Measurements from ENCODE around the gene GOLGA8J.
"Not testable (repeated sequence)": the region's sequence is repeated elsewhere in the genome, so short reads cannot be mapped to it uniquely, and the experiment has no call there.

The GOLGA8J gene

DNA sequence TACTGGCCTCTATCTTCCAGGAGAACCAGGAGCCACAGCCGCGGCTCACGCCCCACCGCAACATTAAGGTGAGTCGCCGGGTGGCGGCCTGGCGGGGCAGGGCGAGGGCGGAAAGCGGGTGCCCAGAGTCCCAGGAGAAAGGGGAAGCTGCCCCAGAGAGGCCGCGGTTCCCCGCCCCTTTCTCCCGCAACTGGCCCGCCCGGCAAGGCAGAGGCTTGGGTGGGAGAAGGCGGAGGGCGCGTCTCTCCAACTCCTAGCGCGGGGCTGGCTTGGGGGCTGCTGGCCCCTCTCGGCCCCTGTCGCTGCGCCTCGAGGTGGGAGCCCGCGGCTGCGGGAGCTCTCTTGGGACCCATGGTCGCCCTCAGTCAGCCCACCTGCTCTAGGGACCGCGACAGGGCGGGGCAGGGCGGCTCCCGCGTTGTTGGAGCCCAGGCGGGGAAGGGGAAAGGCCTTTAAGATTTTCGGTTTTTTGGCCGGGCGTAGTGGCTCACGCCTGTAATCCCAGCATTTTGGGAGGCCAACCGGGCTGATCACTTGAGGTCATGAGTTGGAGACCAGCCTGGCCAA is 21.3 kb downstream of the GOLGA8J start:
- ATAC-seq (replicated peaks; ENCODE audit: extremely low read depth, poor library complexity, severe bottlenecking), result peak; percentile 52
- not testable (repeated sequence) for H3K27ac Mint-ChIP-seq (ENCODE audit: low read depth); H3K27me3 Mint-ChIP-seq; H3K4me3 Mint-ChIP-seq; H3K4me1 Mint-ChIP-seq; H3K36me3 Mint-ChIP-seq (ENCODE audit: insufficient read depth); H3K9me3 Mint-ChIP-seq; DNase-seq (ENCODE audit: low spot score in 2 of 2)

DNA sequence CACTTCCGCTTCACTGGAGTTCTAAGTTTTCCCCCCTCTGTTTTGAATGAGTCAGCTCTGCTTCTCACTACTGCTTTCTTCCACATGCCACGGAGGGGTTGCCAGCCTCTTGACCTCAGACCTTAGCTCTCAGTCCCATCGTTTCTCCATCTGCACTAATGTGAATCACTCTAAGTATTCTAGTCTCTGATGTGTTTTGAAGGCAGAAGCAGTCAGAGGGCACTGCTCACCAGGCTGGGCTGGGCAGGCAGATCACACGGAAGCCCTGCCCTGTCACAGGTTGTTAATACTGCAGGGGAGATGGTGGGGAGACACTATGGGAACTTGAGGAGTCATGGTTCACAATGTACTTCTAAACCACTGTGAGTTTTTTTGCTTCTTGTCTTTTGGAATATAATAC is 27.8 kb downstream of the GOLGA8J start:
- not testable (repeated sequence) for DNase-seq (ENCODE audit: low spot score in 2 of 2); ATAC-seq (replicated peaks; ENCODE audit: extremely low read depth, poor library complexity, severe bottlenecking)

DNA sequence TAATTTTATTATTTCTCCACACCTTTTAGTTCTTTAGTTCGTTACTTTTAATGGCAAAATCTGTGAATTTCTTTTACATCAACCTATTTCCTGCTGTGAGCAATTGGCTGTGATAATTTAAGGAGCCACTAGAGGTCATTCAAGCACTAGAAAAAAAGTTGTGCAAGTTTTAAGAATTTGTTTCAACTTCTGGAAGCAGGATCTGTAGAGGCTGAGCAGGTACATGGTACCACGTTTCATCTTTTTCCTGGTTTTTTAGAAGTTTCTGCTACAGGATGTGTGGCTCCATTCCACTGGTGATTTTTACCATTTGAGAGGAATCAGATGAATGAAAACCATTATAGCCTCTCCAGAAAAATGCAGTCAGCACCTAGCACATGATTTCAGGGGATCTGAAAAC is 47.3 kb downstream of the GOLGA8J start:
- not testable (repeated sequence) for H3K36me3 Mint-ChIP-seq (ENCODE audit: insufficient read depth); H3K4me3 Mint-ChIP-seq; ATAC-seq (replicated peaks; ENCODE audit: extremely low read depth, poor library complexity, severe bottlenecking); H3K27ac Mint-ChIP-seq (ENCODE audit: low read depth); H3K9me3 Mint-ChIP-seq; DNase-seq (ENCODE audit: low spot score in 2 of 2); H3K4me1 Mint-ChIP-seq; H3K27me3 Mint-ChIP-seq

More for the DNA sequence above, 27.8 kb downstream of the GOLGA8J start:
- H3K27me3 Mint-ChIP-seq; H3K4me3 Mint-ChIP-seq; H3K36me3 Mint-ChIP-seq (ENCODE audit: insufficient read depth); H3K4me1 Mint-ChIP-seq; H3K27ac Mint-ChIP-seq (ENCODE audit: low read depth); H3K9me3 Mint-ChIP-seq: not testable (repeated sequence)

DNA sequence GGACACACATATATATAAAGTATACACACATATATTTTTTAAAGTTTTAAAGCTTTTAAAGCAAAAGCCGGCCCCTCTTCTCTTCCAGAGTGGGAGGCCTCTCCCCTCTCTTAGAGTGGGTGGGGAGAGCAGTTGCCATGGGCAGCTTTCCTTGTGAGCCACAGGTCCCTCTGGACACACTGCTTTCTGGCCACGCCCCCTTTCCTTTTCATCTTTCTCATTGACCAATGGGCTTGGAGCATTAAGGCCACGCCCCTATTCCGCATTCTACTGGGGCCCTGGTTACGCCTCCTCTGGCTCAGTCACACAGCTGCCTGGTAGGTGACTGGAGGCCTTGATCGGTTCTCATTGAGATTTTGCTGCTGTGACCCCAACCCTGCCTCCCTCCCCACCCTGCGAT is 52.0 kb downstream of the GOLGA8J start, which contains the start of gene GOLGA8T:
Gene GOLGA8T (plus strand): TSS at position 301 of the 400 bp plus-strand sequence. CDS start 98 bp downstream, at position 399.
- not testable (repeated sequence) for H3K9me3 Mint-ChIP-seq; DNase-seq (ENCODE audit: low spot score in 2 of 2); H3K4me3 Mint-ChIP-seq; H3K27me3 Mint-ChIP-seq; H3K27ac Mint-ChIP-seq (ENCODE audit: low read depth); ATAC-seq (replicated peaks; ENCODE audit: extremely low read depth, poor library complexity, severe bottlenecking); H3K36me3 Mint-ChIP-seq (ENCODE audit: insufficient read depth); H3K4me1 Mint-ChIP-seq
